22Rv1 (cell line): ENCODE results near the gene LAMA2.

Experiments
- H3K27ac ChIP-seq: fragments of 450-650 bp; 2 replicates; pipeline ENCODE4 v1.5.1; 2017
- CTCF ChIP-seq: fragments of 450-650 bp; IDR thresholded peaks from 2 replicates; pipeline ENCODE4 v1.5.1; 2017; ENCODE audit warnings: mild to moderate bottlenecking
- ZFX ChIP-seq: fragments of 450-650 bp; IDR thresholded peaks from 2 replicates; pipeline ENCODE4 v1.6.1; 2017; ENCODE audit warnings: antibody characterized with exemption, borderline replicate concordance

The LAMA2 gene

GRCh38 chr6:128966934-128967333 is 84.0 kb downstream of the LAMA2 start:
- TF ChIP-seq ZFX (no peak), CTCF (no peak)
- no peak overlapping the region for H3K27ac ChIP-seq

- TF ChIP-seq ZFX (no peak), CTCF (no peak)
- H3K27ac ChIP-seq: no peak overlapping the region
Measured at GRCh38 chr6:128979071-128979470, 96.1 kb downstream of the LAMA2 start.

- no peak overlapping the region for H3K27ac ChIP-seq
- TF ChIP-seq CTCF (no peak), ZFX (no peak)
Measured at GRCh38 chr6:128981716-128982115, 98.8 kb downstream of the LAMA2 start.

GRCh38 chr6:128990360-128990759 is 107.4 kb downstream of the LAMA2 start:
- no peak for TF ChIP-seq CTCF
- no peak for TF ChIP-seq ZFX
- H3K27ac ChIP-seq: no peak overlapping the region

GRCh38 chr6:128990915-128991314 is 108.0 kb downstream of the LAMA2 start:
- no peak for TF ChIP-seq ZFX
- TF ChIP-seq CTCF: no peak
- no peak overlapping the region for H3K27ac ChIP-seq

- TF ChIP-seq ZFX: no peak
- TF ChIP-seq CTCF: no peak
- no peak overlapping the region for H3K27ac ChIP-seq
Measured at GRCh38 chr6:128993166-128993565, 110.2 kb downstream of the LAMA2 start.

GRCh38 chr6:128997880-128998279 is 114.9 kb downstream of the LAMA2 start:
- no peak overlapping the region for H3K27ac ChIP-seq
- TF ChIP-seq CTCF (no peak), ZFX (no peak)
